Left ventricle myocardium superior (tissue), 1 donor: ENCODE results near the gene ANO10. TPM values are rescaled to one million over a fixed set of nuclear protein-coding genes. Genes with fewer than 3 reads are reported as not detected.
"Not testable (repeated sequence)": the region's sequence is repeated elsewhere in the genome, so short reads cannot be mapped to it uniquely, and the experiment has no call there.

Experiments
- ATAC-seq: fragments of 200-7000 bp; cut with Tn5 transposase; one replicate; pipeline ENCODE4 v1.9.1; 2020; ENCODE audit warnings: mild to moderate bottlenecking, moderate library complexity
- DNase-seq: peaks from one replicate; pipeline ENCODE4 v3.0.0-alpha.2; 2020
- intact Hi-C: fragments of 100-400 bp; cut with micrococcal nuclease; formaldehyde crosslinking; loops from one replicate; pipeline ENCODE4 v1.11.0; 2022
- long read RNA-seq: library from polyadenylated mRNA; unstranded; transcript quantifications from one replicate; pipeline ENCODE4 v2.0.0, GENCODE V29; 2021
- total RNA-seq: library from RNA; stranded (reverse); fragmentation: NEBNext Ultra II Directional; extraction: Animal tissue kit (Norgen Biotek cat#: 25700); gene quantifications from one replicate; pipeline ENCODE4 v1.2.1, GENCODE V29; 2021
- donor health status: DM: no; HTN: yes; CAD: no; lungs with severe emphysema.

ANO10 gene
- 10.5 TPM for total RNA-seq
- long read RNA-seq, transcript ANO10-201 (13 exons, 3,212 nt): major isoform, 11 of 17 reads
- long read RNA-seq, partial matches to known transcripts: 1 of 17 reads
- long read RNA-seq, other reads (novel, unspliced or antisense): 5 of 17 reads

GRCh38 chr3:43621656-43622432, at the start of gene ANO10:
ANO10 (minus strand) TSS chr3:43622011; CDS start chr3:43605852, 16,159 bp downstream.
- DNase-seq (peak; percentile 99), ATAC-seq (peak; percentile 98)
- intact Hi-C loops: no loop called here

GRCh38 chr3:43670635-43671522, 49.1 kb upstream of the ANO10 start:
- no peak for ATAC-seq
- DNase-seq: no peak
- intact Hi-C loops: no loop called here

- DNase-seq, intact Hi-C loops, ATAC-seq: not testable (repeated sequence)
Observed at GRCh38 chr3:43665011-43665410, 43.2 kb upstream of the ANO10 start.

- intact Hi-C loops, DNase-seq, ATAC-seq: not testable (repeated sequence)
Observed at GRCh38 chr3:43661376-43661775, 39.6 kb upstream of the ANO10 start.

- intact Hi-C loops: no loop called here
- ATAC-seq: no peak
- no peak for DNase-seq
Observed at GRCh38 chr3:43659250-43659880, 37.6 kb upstream of the ANO10 start.

- DNase-seq, intact Hi-C loops, ATAC-seq: not testable (repeated sequence)
Observed at GRCh38 chr3:43656390-43656789, 34.6 kb upstream of the ANO10 start.

- ATAC-seq (no peak), DNase-seq (no peak)
- intact Hi-C loops: no loop called here
Observed at GRCh38 chr3:43650345-43650744, 28.5 kb upstream of the ANO10 start.

GRCh38 chr3:43649365-43649968, 27.7 kb upstream of the ANO10 start:
- DNase-seq (no peak), ATAC-seq (no peak)
- intact Hi-C loops: no loop called here

GRCh38 chr3:43648957-43649356, 27.1 kb upstream of the ANO10 start:
- DNase-seq: no peak
- intact Hi-C loops: no loop called here
- ATAC-seq: no peak

GRCh38 chr3:43647331-43648166, 25.7 kb upstream of the ANO10 start:
- intact Hi-C loops: no loop called here
- ATAC-seq (peak; percentile 44), DNase-seq (no peak)

- ATAC-seq: no peak
- no peak for DNase-seq
- intact Hi-C loops: no loop called here
Observed at GRCh38 chr3:43644443-43644842, 22.6 kb upstream of the ANO10 start.

- intact Hi-C loops: no loop called here
- no peak for ATAC-seq
- no peak for DNase-seq
Observed at GRCh38 chr3:43641306-43642114, 19.7 kb upstream of the ANO10 start.

- intact Hi-C loops: no loop called here
- DNase-seq: no peak
- ATAC-seq: no peak
Observed at GRCh38 chr3:43640681-43641080, 18.9 kb upstream of the ANO10 start.

GRCh38 chr3:43638594-43639447, 17.0 kb upstream of the ANO10 start:
- ATAC-seq: no peak
- no peak for DNase-seq
- intact Hi-C loops: no loop called here

GRCh38 chr3:43637702-43638101, 15.9 kb upstream of the ANO10 start:
- ATAC-seq (no peak), DNase-seq (no peak)
- intact Hi-C loops: no loop called here

- intact Hi-C loops: no loop called here
- no peak for DNase-seq
- ATAC-seq: no peak
Observed at GRCh38 chr3:43632986-43633385, 11.2 kb upstream of the ANO10 start.
